HepG2 (cell line): ENCODE data around the gene ATN1. TPM values are rescaled to one million over a fixed set of nuclear protein-coding genes. Genes with fewer than 3 reads are reported as not detected.
A peak's percentile ranks its signal among the peaks of the same experiment; 100 is the strongest.

Experiments
- BRF2 ChIP-seq: sonication (generic); formaldehyde crosslinking; IDR thresholded peaks from 2 replicates; pipeline ENCODE4 v1.8.1; 2022; ENCODE audit warnings: mild to moderate bottlenecking, missing genetic modification reagents
- HINFP ChIP-seq: sonication (generic); formaldehyde crosslinking; IDR thresholded peaks from 2 replicates; pipeline ENCODE4 v1.4.0; 2020; ENCODE audit warnings: low read depth, mild to moderate bottlenecking, missing genetic modification reagents
- HOMEZ ChIP-seq: IDR thresholded peaks from 2 replicates; pipeline ENCODE4 v1.6.1; 2016; ENCODE audit warnings: low read depth
- KAT2B ChIP-seq: fragments of 150-350 bp; IDR thresholded peaks from 2 replicates; pipeline ENCODE4 v1.6.1; 2014; ENCODE audit warnings: low read depth, low read length, borderline replicate concordance
- KDM2A ChIP-seq: sonication (generic); formaldehyde crosslinking; IDR thresholded peaks from 2 replicates; pipeline ENCODE4 v1.4.0; 2020; ENCODE audit warnings: low read depth, missing genetic modification reagents, borderline replicate concordance
- NFKBIZ ChIP-seq: IDR thresholded peaks from 2 replicates; pipeline ENCODE4 v1.6.1; 2018; ENCODE audit warnings: missing genetic modification reagents, missing compliant biosample characterization
- NR0B2 ChIP-seq: sonication (generic); formaldehyde crosslinking; IDR thresholded peaks from 2 replicates; pipeline ENCODE4 v1.4.0; 2020; ENCODE audit warnings: mild to moderate bottlenecking, missing genetic modification reagents
- PRDM15 ChIP-seq: sonication (generic); formaldehyde crosslinking; IDR thresholded peaks from 2 replicates; pipeline ENCODE4 v1.4.0; 2020; ENCODE audit warnings: missing genetic modification reagents
- RAD21 ChIP-seq: fragments of 450-650 bp; formaldehyde crosslinking; IDR thresholded peaks from 2 replicates; pipeline ENCODE4 v1.5.0; 2020; ENCODE audit warnings: mild to moderate bottlenecking
- SNRNP70 ChIP-seq: fragments of 200-400 bp; formaldehyde crosslinking; IDR thresholded peaks from 2 replicates; pipeline ENCODE4 v1.6.1; 2017; ENCODE audit warnings: mild to moderate bottlenecking, low read depth, low read length, moderate library complexity
- ZHX1 ChIP-seq: sonication (generic); formaldehyde crosslinking; IDR thresholded peaks from 2 replicates; pipeline ENCODE4 v1.8.1; 2022; ENCODE audit warnings: low read depth, mild to moderate bottlenecking, missing genetic modification reagents
- ZNF136 ChIP-seq: sonication (generic); formaldehyde crosslinking; IDR thresholded peaks from 2 replicates; pipeline ENCODE4 v1.8.1; 2022; ENCODE audit warnings: low read depth, mild to moderate bottlenecking, moderate library complexity, missing genetic modification reagents
- ZNF335 ChIP-seq: sonication (generic); formaldehyde crosslinking; IDR thresholded peaks from 2 replicates; pipeline ENCODE4 v1.4.0; 2020; ENCODE audit warnings: missing genetic modification reagents
- ZNF33A ChIP-seq: sonication (generic); formaldehyde crosslinking; IDR thresholded peaks from 2 replicates; pipeline ENCODE4 v1.5.1; 2020; ENCODE audit warnings: missing genetic modification reagents, mild to moderate bottlenecking, moderate library complexity, borderline replicate concordance
- ZNF547 ChIP-seq: sonication (generic); formaldehyde crosslinking; IDR thresholded peaks from 2 replicates; pipeline ENCODE4 v1.5.1; 2020; ENCODE audit warnings: mild to moderate bottlenecking, missing genetic modification reagents
- ZNF740 ChIP-seq: sonication (generic); formaldehyde crosslinking; IDR thresholded peaks from 2 replicates; pipeline ENCODE4 v1.4.0; 2020; ENCODE audit warnings: missing genetic modification reagents
- polyA plus RNA-seq, 8 experiments: library from polyadenylated mRNA; depleted of rRNA in 3 of 8; stranded (reverse) in 7 of 8; unstranded in 1 of 8; fragments of >200 nt; fragmentation: Illumina TruSeq in 4 of 8; extraction: Trizol in 4 of 8; gene quantifications; 2 replicates each; pipeline versions ENCODE4 v1.2.1 to v1.2.3, GENCODE V29; 2011 to 2016; ENCODE audit warnings: low read depth in 4 of 8, missing spikeins in 1 of 8, mixed read lengths in 1 of 8; ENCODE audit not compliant: insufficient read depth in 1 of 8
- total RNA-seq, 5 experiments: library from RNA; depleted of rRNA; stranded (reverse); fragments of >200 nt; fragmentation: Illumina TruSeq; extraction: Trizol; gene quantifications; 2 replicates each; pipeline ENCODE4 v1.2.3, GENCODE V29; 2016; ENCODE audit warnings: low read depth in 1 of 5

Gene ATN1
- total and polyA plus RNA-seq, 2 of the 13 experiments (the other 11 are each of a cell fraction or from before 2014, with no cell fraction given): 2.1 to 8.6 TPM

GRCh38 chr12:6943722-6944380 lies 16.1 kb downstream of the ATN1 start, which contains the start of the genes C12orf57 and RNU7-1 (continued):
- TF ChIP-seq HINFP (peak; percentile 59; the same call in 1 of the 2 replicates), ZNF547 (CRISPR knock-in tag) (no peak), SNRNP70 (no peak), ZHX1 (CRISPR knock-in tag) (peak; percentile 83; the same call in 1 of the 2 replicates), ZNF335 (CRISPR knock-in tag) (no peak), HOMEZ (CRISPR knock-in tag) (peak; percentile 37; the same call in 1 of the 2 replicates), KAT2B (no peak), ZNF136 (CRISPR knock-in tag) (no peak), NFKBIZ (CRISPR knock-in tag) (peak; percentile 74), KDM2A (no peak; the same call in none of the 2 replicates), ZNF740 (no peak), PRDM15 (CRISPR knock-in tag) (no peak), ZNF33A (CRISPR knock-in tag) (0 out of 2 replicates have a peak, but pooled peaks have one; percentile 80), RAD21 (CRISPR knock-in tag) (peak; percentile 81), BRF2 (peak; percentile 22; the same call in 1 of the 2 replicates), NR0B2 (CRISPR knock-in tag) (peak; percentile 59; the same call in 1 of the 2 replicates)
